ENCODE data around the gene FBLN1. TPM values are rescaled to one million over a fixed set of nuclear protein-coding genes. Genes with fewer than 3 reads are reported as not detected.

FBLN1 gene
- total RNA-seq, 1 experiment from 2014 or later: 158 TPM

DNA sequence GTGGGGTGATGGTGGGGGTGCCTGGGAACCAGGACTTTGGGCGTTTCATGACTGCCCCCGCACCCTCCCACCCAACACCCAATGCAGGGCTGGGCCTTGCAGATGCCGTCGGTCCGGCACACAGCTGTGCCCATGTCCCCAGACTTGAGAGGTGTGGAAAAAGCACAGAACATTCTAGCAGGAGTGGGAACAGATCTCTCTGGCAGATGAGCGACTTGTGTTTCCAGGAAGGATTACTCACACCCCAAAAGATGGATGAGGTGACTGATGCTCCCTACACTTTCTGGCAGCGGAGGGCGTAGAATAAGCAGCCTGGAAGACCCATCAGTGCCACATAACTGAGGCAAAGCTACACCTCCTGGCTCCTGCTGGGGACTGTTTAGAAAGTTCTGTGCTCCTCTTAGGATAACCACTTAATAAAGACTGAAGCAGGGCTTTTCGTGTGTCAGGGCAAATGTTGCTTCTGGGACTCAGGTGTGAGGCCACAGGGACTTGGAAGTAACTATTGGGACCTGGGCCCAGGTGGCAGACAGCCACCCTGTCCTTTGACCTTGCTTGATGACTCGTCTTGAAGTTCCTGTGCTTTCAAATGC lies 24.2 kb downstream of the FBLN1 start:
- Histone ChIP-seq H3K79me2 (ENCODE audit: low read depth) (peaks cover 13% of the 10 kb centered on the region), H3F3A (ENCODE audit: insufficient read depth, low read depth) (peaks cover 7% of the 10 kb centered on the region; the same call in 1 of the 2 replicates), H3K4me3 (no peak overlapping the region), H4K20me1 (ENCODE audit: insufficient read depth) (no peaks in the 10 kb centered on the region), H3K4me2 (no peak overlapping the region), H3K4me1 (replicated peaks; ENCODE audit: insufficient read depth) (peaks cover under 1% of the 10 kb centered on the region; the same call in 1 of the 2 replicates), H3K36me3 (ENCODE audit: low read depth) (peaks cover 21% of the 10 kb centered on the region), H3K27ac (no peak overlapping the region), H2AFZ (no peak overlapping the region), H3K27me3 (ENCODE audit: insufficient read depth, low read depth) (no peaks in the 10 kb centered on the region), H3K9me2 (ENCODE audit: insufficient read depth) (no peaks in the 10 kb centered on the region), H3K9me3 (ENCODE audit: insufficient read depth, low read depth) (no peaks in the 10 kb centered on the region)
- POLR2A ChIA-PET (ENCODE audit: unreplicated experiment): no interaction called here
- TF ChIP-seq EZH2 (IDR thresholded peaks at IDR 0.05; ENCODE audit: low read depth): no peak
- TF ChIP-seq, protein P1, sequence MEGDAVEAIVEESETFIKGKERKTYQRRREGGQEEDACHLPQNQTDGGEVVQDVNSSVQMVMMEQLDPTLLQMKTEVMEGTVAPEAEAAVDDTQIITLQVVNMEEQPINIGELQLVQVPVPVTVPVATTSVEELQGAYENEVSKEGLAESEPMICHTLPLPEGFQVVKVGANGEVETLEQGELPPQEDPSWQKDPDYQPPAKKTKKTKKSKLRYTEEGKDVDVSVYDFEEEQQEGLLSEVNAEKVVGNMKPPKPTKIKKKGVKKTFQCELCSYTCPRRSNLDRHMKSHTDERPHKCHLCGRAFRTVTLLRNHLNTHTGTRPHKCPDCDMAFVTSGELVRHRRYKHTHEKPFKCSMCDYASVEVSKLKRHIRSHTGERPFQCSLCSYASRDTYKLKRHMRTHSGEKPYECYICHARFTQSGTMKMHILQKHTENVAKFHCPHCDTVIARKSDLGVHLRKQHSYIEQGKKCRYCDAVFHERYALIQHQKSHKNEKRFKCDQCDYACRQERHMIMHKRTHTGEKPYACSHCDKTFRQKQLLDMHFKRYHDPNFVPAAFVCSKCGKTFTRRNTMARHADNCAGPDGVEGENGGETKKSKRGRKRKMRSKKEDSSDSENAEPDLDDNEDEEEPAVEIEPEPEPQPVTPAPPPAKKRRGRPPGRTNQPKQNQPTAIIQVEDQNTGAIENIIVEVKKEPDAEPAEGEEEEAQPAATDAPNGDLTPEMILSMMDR (conservative IDR thresholded peaks at IDR 0.05): no peak
- intact Hi-C loops (cut with micrococcal nuclease; ENCODE audit: unreplicated experiment): no loop called here
- BruUV-seq (replicated peaks): no TSS peak
- CTCF ChIA-PET: interaction anchor here (0.7 kb wide), 1 partner anchor 228 kb away, joined by 12 read pairs; no protein-coding TSS in a partner anchor
- DNase-seq: no peak

DNA sequence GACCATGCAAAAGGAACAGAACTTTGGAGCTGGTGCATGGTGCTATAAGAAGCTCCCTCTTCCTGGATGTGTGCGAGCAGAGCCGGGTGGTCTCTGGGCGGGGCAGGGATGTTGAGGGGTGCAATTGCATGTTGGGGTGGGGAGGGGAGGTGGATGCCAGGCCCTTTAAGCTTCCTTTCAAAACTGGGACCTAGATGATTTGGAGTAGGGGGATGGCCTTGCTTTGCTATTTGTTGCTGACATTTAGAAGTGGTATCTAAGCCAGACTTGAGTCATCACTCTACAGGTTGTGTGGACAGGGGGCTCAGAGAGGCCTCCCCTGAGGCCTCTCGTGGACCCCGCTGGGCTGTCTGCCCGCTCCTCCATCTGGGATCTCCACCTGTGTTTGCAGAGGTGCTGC lies 24.8 kb downstream of the FBLN1 start:
- no TSS peak for BruUV-seq (replicated peaks)
- H3K36me3 ChIP-seq (ENCODE audit: low read depth): peaks cover 16% of the 10 kb centered on the region; the same call in 1 of the 2 replicates
- DNase-seq: no peak
- TF ChIP-seq, protein P1 (conservative IDR thresholded peaks at IDR 0.05): no peak
- no peak for TF ChIP-seq EZH2 (IDR thresholded peaks at IDR 0.05; ENCODE audit: low read depth)
- no peaks in the 10 kb centered on the region for H3K9me2 ChIP-seq (ENCODE audit: insufficient read depth)
- no peak overlapping the region for H2AFZ ChIP-seq
- no peak overlapping the region for H3K27ac ChIP-seq
- H3K4me1 ChIP-seq (replicated peaks; ENCODE audit: insufficient read depth): no peaks in the 10 kb centered on the region
- no peak overlapping the region for H3K4me2 ChIP-seq
- H3K4me3 ChIP-seq: no peak overlapping the region
- H3F3A ChIP-seq (ENCODE audit: insufficient read depth, low read depth): peaks cover 7% of the 10 kb centered on the region; the same call in 1 of the 2 replicates
- no peaks in the 10 kb centered on the region for H4K20me1 ChIP-seq (ENCODE audit: insufficient read depth)
- H3K79me2 ChIP-seq (ENCODE audit: low read depth): peaks cover 8% of the 10 kb centered on the region; the same call in 1 of the 2 replicates
- CTCF ChIA-PET: interaction anchor here (0.7 kb wide), 1 partner anchor 228 kb away, joined by 12 read pairs; no protein-coding TSS in a partner anchor
- H3K27me3 ChIP-seq (ENCODE audit: insufficient read depth, low read depth): no peaks in the 10 kb centered on the region
- no peaks in the 10 kb centered on the region for H3K9me3 ChIP-seq (ENCODE audit: insufficient read depth, low read depth)
- intact Hi-C loops (cut with micrococcal nuclease; ENCODE audit: unreplicated experiment): no loop called here
- POLR2A ChIA-PET (ENCODE audit: unreplicated experiment): no interaction called here

DNA sequence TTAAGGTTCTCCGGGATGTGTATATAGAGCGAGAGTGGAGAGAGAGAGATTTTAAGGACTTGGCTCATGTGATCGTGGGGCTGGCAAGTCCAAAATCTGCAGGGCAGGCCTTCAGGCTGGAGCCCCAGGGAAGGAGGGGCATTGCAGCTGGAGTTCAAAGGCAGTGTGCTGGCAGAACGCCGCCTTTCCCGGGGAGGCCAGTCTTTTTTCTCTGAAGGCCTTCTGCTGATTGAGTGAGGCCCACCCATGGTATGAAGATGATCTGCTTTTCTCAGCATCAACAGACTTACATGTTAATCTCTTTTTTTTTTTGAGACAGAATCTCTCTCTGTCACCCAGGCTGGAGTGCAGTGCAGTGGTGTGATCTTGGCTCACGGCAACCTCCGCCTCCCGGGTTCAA lies 25.4 kb downstream of the FBLN1 start:
- H3K27ac ChIP-seq: no peak overlapping the region
- H3K9me2 ChIP-seq (ENCODE audit: insufficient read depth): no peaks in the 10 kb centered on the region
- DNase-seq: no peak
- H3K79me2 ChIP-seq (ENCODE audit: low read depth): peaks cover 2% of the 10 kb centered on the region; the same call in 1 of the 2 replicates
- no peak for TF ChIP-seq EZH2 (IDR thresholded peaks at IDR 0.05; ENCODE audit: low read depth)
- TF ChIP-seq, protein P1 (conservative IDR thresholded peaks at IDR 0.05): no peak
- no peak overlapping the region for H3K4me2 ChIP-seq
- H4K20me1 ChIP-seq (ENCODE audit: insufficient read depth): no peaks in the 10 kb centered on the region
- no peaks in the 10 kb centered on the region for H3K27me3 ChIP-seq (ENCODE audit: insufficient read depth, low read depth)
- H2AFZ ChIP-seq: no peak overlapping the region
- BruUV-seq (replicated peaks): no TSS peak
- H3K36me3 ChIP-seq (ENCODE audit: low read depth): 0 out of 2 replicates have a peak, but pooled peaks cover 16% of the 10 kb centered on the region
- H3F3A ChIP-seq (ENCODE audit: insufficient read depth, low read depth): peaks cover 7% of the 10 kb centered on the region; the same call in 1 of the 2 replicates
- intact Hi-C loops (cut with micrococcal nuclease; ENCODE audit: unreplicated experiment): no loop called here
- ChIA-PET POLR2A (ENCODE audit: unreplicated experiment) (no interaction called here), CTCF (no interaction called here)
- no peak overlapping the region for H3K4me3 ChIP-seq
- H3K9me3 ChIP-seq (ENCODE audit: insufficient read depth, low read depth): no peaks in the 10 kb centered on the region
- H3K4me1 ChIP-seq (replicated peaks; ENCODE audit: insufficient read depth): no peaks in the 10 kb centered on the region

Data from PC-9 (cell line).